SK-N-SH (cell line): ENCODE measurements around the gene COLEC12. TPM values are rescaled to one million over a fixed set of nuclear protein-coding genes. Genes with fewer than 3 reads are reported as not detected.

ENCODE experiments used
- CTCF ChIA-PET: fragments of 300-600, 350-600 bp; formaldehyde crosslinking; extraction: SDS; loops from one replicate; lab custom pipeline; 2021; lab: Yijun Ruan, JAX
- POLR2A ChIA-PET: fragments of 350-600 bp; sonication (Branson Sonifier 250); formaldehyde crosslinking; extraction: SDS; loops from one replicate; lab custom pipeline; 2020; ENCODE audit warnings: antibody characterized with exemption, inconsistent platforms; lab: Yijun Ruan, JAX
- DNase-seq: peaks from one replicate; pipeline ENCODE4 v3.0.0; 2012
- H2AFZ ChIP-seq: fragments of 200-600 bp; sonication (generic); 2 replicates; pipeline ENCODE4 v1.8.1; 2016; ENCODE audit warnings: antibody characterized with exemption, mild to moderate bottlenecking, low read depth
- H3F3A ChIP-seq: fragments of 200-600 bp; sonication (generic); replicated peaks from 2 replicates; pipeline ENCODE3; 2016; ENCODE audit warnings: antibody characterized with exemption, mild to moderate bottlenecking; ENCODE audit not compliant: insufficient read depth
- H3K27ac ChIP-seq, 2 experiments: fragments of 200-500 bp in 1 of 2; fragments of 200-600 bp in 1 of 2; sonication (Bioruptor generic) in 1 of 2; sonication (generic), shearing (Covaris generic) in 1 of 2; 2 replicates each; pipeline versions ENCODE4 v1.5.1 to v1.6.1; 2014 to 2016; ENCODE audit warnings: low read depth in 2 of 2, inconsistent platforms in 1 of 2, low read length in 1 of 2, mild to moderate bottlenecking in 1 of 2, mixed read lengths in 1 of 2
- H3K27me3 ChIP-seq: fragments of 200-600 bp; sonication (generic), shearing (Covaris generic); 2 replicates; pipeline ENCODE4 v1.6.1; 2016; ENCODE audit warnings: mixed run types; ENCODE audit not compliant: insufficient read depth
- H3K36me3 ChIP-seq, 2 experiments: fragments of 200-500 bp in 1 of 2; fragments of 200-600 bp in 1 of 2; sonication (Bioruptor generic) in 1 of 2; sonication (generic) in 1 of 2; replicated peaks in 1 of 2; 2 replicates each; pipeline versions ENCODE3 to v1.5.1; 2014 to 2016; ENCODE audit warnings: low read length in 1 of 2, mild to moderate bottlenecking in 1 of 2; ENCODE audit not compliant: insufficient read depth in 2 of 2, control insufficient read depth in 1 of 2
- H3K4me1 ChIP-seq, 2 experiments: fragments of 200-500 bp in 1 of 2; fragments of 200-600 bp in 1 of 2; sonication (Bioruptor generic) in 1 of 2; sonication (generic), shearing (Covaris generic) in 1 of 2; 2 replicates each; pipeline versions ENCODE4 v1.5.1 to v1.6.1; 2014 to 2016; ENCODE audit warnings: low read depth in 1 of 2, low read length in 1 of 2, mixed run types in 1 of 2; ENCODE audit not compliant: insufficient read depth in 2 of 2, control insufficient read depth in 1 of 2
- H3K4me2 ChIP-seq: fragments of 200-600 bp; sonication (generic), shearing (Covaris generic); 2 replicates; pipeline ENCODE4 v1.6.1; 2017; ENCODE audit warnings: mixed run types
- H3K4me3 ChIP-seq, 2 experiments: fragments of 200-500 bp in 1 of 2; fragments of 200-600 bp in 1 of 2; sonication (Bioruptor generic) in 1 of 2; sonication (generic), shearing (Covaris generic) in 1 of 2; 2 replicates each; pipeline versions ENCODE4 v1.5.1 to v1.8.1; 2014 to 2016; ENCODE audit warnings: low read depth in 2 of 2, inconsistent platforms in 1 of 2, low read length in 1 of 2, mild to moderate bottlenecking in 1 of 2, mixed read lengths in 1 of 2, moderate library complexity in 1 of 2
- H3K79me2 ChIP-seq: fragments of 200-600 bp; sonication (generic); 2 replicates; pipeline ENCODE4 v1.8.1; 2017; ENCODE audit warnings: mild to moderate bottlenecking; ENCODE audit not compliant: insufficient read depth
- H3K9ac ChIP-seq: fragments of 200-600 bp; sonication (generic); 2 replicates; pipeline ENCODE4 v1.6.1; 2017; ENCODE audit warnings: mixed run types
- H3K9me2 ChIP-seq: fragments of 200-600 bp; sonication (generic); 2 replicates; pipeline ENCODE4 v1.6.1; 2017; ENCODE audit warnings: mixed run types
- H3K9me3 ChIP-seq: fragments of 200-600 bp; sonication (generic); 2 replicates; pipeline ENCODE4 v1.6.1; 2017; ENCODE audit warnings: mixed run types, mild to moderate bottlenecking, moderate library complexity
- H4K20me1 ChIP-seq: fragments of 200-600 bp; sonication (generic); 2 replicates; pipeline ENCODE4 v1.6.1; 2017; ENCODE audit warnings: mild to moderate bottlenecking, mixed run types; ENCODE audit not compliant: insufficient read depth
- CTCF ChIP-seq: fragments of 200-600 bp; sonication (generic); IDR thresholded peaks from 2 replicates; pipeline ENCODE4 v1.6.1; 2017; ENCODE audit warnings: antibody characterized with exemption, mild to moderate bottlenecking, moderate library complexity
- EZH2phosphoT487 ChIP-seq: fragments of 200-600 bp; sonication (generic); IDR thresholded peaks from 2 replicates; pipeline ENCODE4 v1.6.1; 2017; ENCODE audit warnings: low read depth, mixed run types, mild to moderate bottlenecking, antibody characterized with exemption, moderate library complexity, borderline replicate concordance
- FOSL2 ChIP-seq: IDR thresholded peaks from 2 replicates; pipeline ENCODE4 v1.4.0; 2012; ENCODE audit warnings: low read depth, mild to moderate bottlenecking, moderate library complexity, borderline replicate concordance
- FOXJ3 ChIP-seq: sonication (generic); formaldehyde crosslinking; IDR thresholded peaks from 2 replicates; pipeline ENCODE4 v1.5.1; 2020; ENCODE audit warnings: mild to moderate bottlenecking, missing genetic modification reagents
- GATA2 ChIP-seq: sonication (generic); formaldehyde crosslinking; IDR thresholded peaks from 2 replicates; pipeline ENCODE4 v1.5.0; 2020; ENCODE audit warnings: mild to moderate bottlenecking, missing genetic modification reagents
- JUND ChIP-seq: IDR thresholded peaks from 2 replicates; pipeline ENCODE4 v1.4.0; 2012
- MAX ChIP-seq: IDR thresholded peaks from 2 replicates; pipeline ENCODE4 v1.4.0; 2012; ENCODE audit warnings: low read depth
- MEF2A ChIP-seq: IDR thresholded peaks from 2 replicates; pipeline ENCODE4 v1.4.0; 2012; ENCODE audit warnings: low read depth, borderline replicate concordance
- MXI1 ChIP-seq: IDR thresholded peaks from 2 replicates; pipeline ENCODE4 v1.6.1; 2012; ENCODE audit warnings: mild to moderate bottlenecking, low read depth, low read length, improper control_type of control experiment
- NFIC ChIP-seq: IDR thresholded peaks from 2 replicates; pipeline ENCODE4 v1.4.0; 2012; ENCODE audit warnings: borderline replicate concordance
- NRF1 ChIP-seq: IDR thresholded peaks from 2 replicates; pipeline ENCODE4 v1.6.1; 2012; ENCODE audit warnings: low read depth, mild to moderate bottlenecking, low read length
- POLR2AphosphoS5 ChIP-seq: IDR thresholded peaks from 2 replicates; pipeline ENCODE4 v1.6.1; 2012; ENCODE audit warnings: low read depth, low read length
- RAD21 ChIP-seq: IDR thresholded peaks from 2 replicates; pipeline ENCODE4 v1.6.1; 2012; ENCODE audit warnings: mild to moderate bottlenecking, low read length
- RCOR1 ChIP-seq: fragments of 150-350 bp; IDR thresholded peaks from 2 replicates; pipeline ENCODE4 v1.6.1; 2017; ENCODE audit warnings: antibody characterized with exemption, low read length
- RXRA ChIP-seq: IDR thresholded peaks from 2 replicates; pipeline ENCODE4 v1.4.0; 2012; ENCODE audit warnings: low read depth, mild to moderate bottlenecking, borderline replicate concordance
- SMC3 ChIP-seq: IDR thresholded peaks from 2 replicates; pipeline ENCODE4 v1.6.1; 2012; ENCODE audit warnings: low read depth, low read length, improper control_type of control experiment
- TAF1 ChIP-seq: IDR thresholded peaks from 2 replicates; pipeline ENCODE4 v1.6.1; 2012; ENCODE audit warnings: low read depth, mild to moderate bottlenecking, low read length, moderate library complexity, borderline replicate concordance
- TCF12 ChIP-seq: IDR thresholded peaks from 2 replicates; pipeline ENCODE4 v1.4.0; 2012
- TEAD4 ChIP-seq: IDR thresholded peaks from 2 replicates; pipeline ENCODE4 v1.4.0; 2012; ENCODE audit warnings: mild to moderate bottlenecking, borderline replicate concordance; ENCODE audit not compliant: insufficient read depth
- USF2 ChIP-seq: fragments of 150-350 bp; IDR thresholded peaks from 2 replicates; pipeline ENCODE4 v1.6.1; 2017; ENCODE audit warnings: antibody characterized with exemption, low read length, low read depth, borderline replicate concordance
- ZBTB33 ChIP-seq: IDR thresholded peaks from 2 replicates; pipeline ENCODE4 v1.4.0; 2012; ENCODE audit warnings: low read depth, borderline replicate concordance
- WGBS: methylation state at CpG from one replicate; pipeline ENCODE4 v1.1.6; 2017; ENCODE audit warnings: low lambda C conversion rate; 5-methylcytosine and 5-hydroxymethylcytosine counted together
- polyA plus RNA-seq, 3 experiments: library from polyadenylated mRNA; depleted of rRNA; stranded (reverse); fragments of >200 nt; gene quantifications; 2 replicates each; pipeline ENCODE4 v1.2.3, GENCODE V29; 2012

Gene COLEC12
- polyA plus RNA-seq, 1 of the 3 experiments (the other 2 are of a cell fraction) = 41.2 TPM

GRCh38 chr18:362311-363290 lies 137.9 kb downstream of the COLEC12 start:
- H3K4me2 ChIP-seq = peak overlapping the region; percentile 69
- DNase-seq = no peak
- ChIA-PET POLR2A (no interaction called here), CTCF (interaction anchor here (1.0 to 2.8 kb wide), 2 partner anchors 9 to 76 kb away, joined by 3 to 12 read pairs; no protein-coding TSS in a partner anchor)
- peaks cover 9% of the 10 kb centered on the region for H3F3A ChIP-seq
- H3K4me3 ChIP-seq = peak overlapping the region in 1 of 2 experiments; percentile 27; a peak in 1 of 4 replicates
- H4K20me1 ChIP-seq = no peaks in the 10 kb centered on the region
- peaks cover 21 to 29% of the 10 kb centered on the region in 2 experiments for H3K4me1 ChIP-seq
- H3K27me3 ChIP-seq = no peaks in the 10 kb centered on the region
- no peaks in the 10 kb centered on the region for H3K36me3 ChIP-seq
- peak overlapping the region; percentile 80 to 84 for H3K27ac ChIP-seq
- TF ChIP-seq TAF1 (no peak), RAD21 (0 out of 2 replicates have a peak, but pooled peaks have one; percentile 9)
- no peaks in the 10 kb centered on the region for H3K9me3 ChIP-seq
- H3K9me2 ChIP-seq = no peaks in the 10 kb centered on the region
- WGBS = 73% methylated on average over 12 of the region's 12 CpGs
- H3K9ac ChIP-seq = peak overlapping the region; percentile 60; the same call in 1 of the 2 replicates
- no peaks in the 10 kb centered on the region for H3K79me2 ChIP-seq
- peak overlapping the region; percentile 79 for H2AFZ ChIP-seq

- H3K9ac ChIP-seq = peak overlapping the region; percentile 60; the same call in 1 of the 2 replicates
- TF ChIP-seq MAX (peak; percentile 93), JUND (peak; percentile 94), TCF12 (peak; percentile 100), ZBTB33 (peak; percentile 56; the same call in 1 of the 2 replicates), SMC3 (0 out of 2 replicates have a peak, but pooled peaks have one; percentile 11), CTCF (no peak), RCOR1 (peak; percentile 96), TEAD4 (peak; percentile 98), RXRA (peak; percentile 99), MXI1 (peak; percentile 52; the same call in 1 of the 2 replicates), FOSL2 (peak; percentile 89), FOXJ3 (CRISPR knock-in tag) (no peak), RAD21 (no peak), GATA2 (peak; percentile 31), EZH2phosphoT487 (no peak), NRF1 (no peak), POLR2AphosphoS5 (peak; percentile 81), NFIC (peak; percentile 83), USF2 (no peak), MEF2A (peak; percentile 60; the same call in 1 of the 2 replicates)
These were observed 138.6 kb downstream of the COLEC12 start for GRCh38 chr18:361941-362310.

More at GRCh38 chr18:361941-362310, 138.6 kb downstream of the COLEC12 start:
- no peaks in the 10 kb centered on the region for H3K9me3 ChIP-seq
- no peaks in the 10 kb centered on the region for H3K79me2 ChIP-seq
- ChIA-PET POLR2A (no interaction called here), CTCF (interaction anchor here (0.8 to 2.8 kb wide), 3 partner anchors 9 to 255 kb away, joined by 3 to 12 read pairs (median 3); no protein-coding TSS in a partner anchor)
- peak overlapping the region in 1 of 2 experiments; percentile 27; a peak in 1 of 4 replicates for H3K4me3 ChIP-seq
- H3F3A ChIP-seq = peaks cover 9% of the 10 kb centered on the region
- no peaks in the 10 kb centered on the region for H3K27me3 ChIP-seq
- H3K4me1 ChIP-seq = peaks cover 21 to 29% of the 10 kb centered on the region in 2 experiments
- peak overlapping the region; percentile 80 to 84 for H3K27ac ChIP-seq
- no peaks in the 10 kb centered on the region for H4K20me1 ChIP-seq
- peak overlapping the region; percentile 69 for H3K4me2 ChIP-seq
- peak; percentile 74 for DNase-seq
- 1% methylated on average over 7 of the region's 7 CpGs for WGBS
- H2AFZ ChIP-seq = peak overlapping the region; percentile 79; the same call in 1 of the 2 replicates
- H3K9me2 ChIP-seq = no peaks in the 10 kb centered on the region
- no peaks in the 10 kb centered on the region for H3K36me3 ChIP-seq
